ENCODE measurements around the gene OVCH2. TPM values are rescaled to one million over a fixed set of nuclear protein-coding genes. Genes with fewer than 3 reads are reported as not detected.
"Not testable (repeated sequence)": the region's sequence is repeated elsewhere in the genome, so short reads cannot be mapped to it uniquely, and the experiment has no call there.

OVCH2 gene
- total RNA-seq (not detected), polyA plus RNA-seq (not detected)
- long read RNA-seq, donor 1: 0 reads
- long read RNA-seq, donor 2: 0 reads

- intact Hi-C loops (cut with DNase I): no loop called here
- 64 to 81% (median 71%) methylated on average over 2 of the region's 2 CpGs for WGBS, 3 donors
- DNase-seq: no peak
Measured at GRCh38 chr11:7706377-7706776, at the start of gene OVCH2. TSS of gene OVCH2 (minus strand) at chr11:7706477. CDS start at chr11:7706394, 83 bp downstream.

GRCh38 chr11:7749456-7749855 is 43.2 kb upstream of the OVCH2 start:
- H3K27me3 ChIP-seq (ENCODE audit: insufficient read depth in 3 of 3, low read length in 2 of 3): no peaks in the 10 kb centered on the region
- H3K4me1 ChIP-seq: no peaks in the 10 kb centered on the region
- intact Hi-C loops (cut with DNase I): loop anchor here in 1 of 2 donors (1.0 kb wide), 1 partner anchor 16 kb away; no protein-coding TSS in a partner anchor
- no peaks in the 10 kb centered on the region for H3K36me3 ChIP-seq (ENCODE audit: insufficient read depth in 1 of 2, low read depth in 1 of 2)
- no peak overlapping the region for H3K4me3 ChIP-seq
- H3K27ac ChIP-seq: no peak overlapping the region
- H3K9me3 ChIP-seq: no peaks in the 10 kb centered on the region
- no peak for TF ChIP-seq CTCF (IDR thresholded peaks at IDR 0.05)
- 86 to 91% (median 90%) methylated on average over 2 of the region's 2 CpGs for WGBS, 3 donors
- no peak for DNase-seq
- ATAC-seq: no peak

More at GRCh38 chr11:7706377-7706776, at the start of gene OVCH2:
- Histone ChIP-seq H3K27me3 (ENCODE audit: insufficient read depth in 3 of 3, low read length in 2 of 3) (peaks cover 0 to 3% (median 0%) of the 10 kb centered on the region in 3 donors), H3K4me3 (no peak within 1 kb of the TSS), H3K9me3 (no peaks in the 10 kb centered on the region), H3K4me1 (no peaks in the 10 kb centered on the region), H3K27ac (no peak within 1 kb of the TSS), H3K36me3 (ENCODE audit: insufficient read depth in 1 of 2, low read depth in 1 of 2) (no peaks in the 10 kb centered on the region)
- no peak for TF ChIP-seq CTCF (IDR thresholded peaks at IDR 0.05)
- no peak for ATAC-seq

- ATAC-seq; H3K27me3 ChIP-seq (ENCODE audit: insufficient read depth in 3 of 3, low read length in 2 of 3); intact Hi-C loops (cut with DNase I); H3K4me3 ChIP-seq; H3K36me3 ChIP-seq (ENCODE audit: insufficient read depth in 1 of 2, low read depth in 1 of 2); DNase-seq; H3K27ac ChIP-seq; H3K9me3 ChIP-seq; H3K4me1 ChIP-seq: not testable (repeated sequence)
- WGBS, 3 donors: 81% methylated on average over 12 to 13 of the region's 14 CpGs
Measured at GRCh38 chr11:7734767-7735166, 28.5 kb upstream of the OVCH2 start.

GRCh38 chr11:7714786-7715185 is 8.5 kb upstream of the OVCH2 start:
- H3K9me3 ChIP-seq: no peaks in the 10 kb centered on the region
- no peak for DNase-seq
- H3K36me3 ChIP-seq (ENCODE audit: insufficient read depth in 1 of 2, low read depth in 1 of 2): no peaks in the 10 kb centered on the region
- H3K27ac ChIP-seq: no peak overlapping the region
- H3K4me3 ChIP-seq: no peak overlapping the region
- no peaks in the 10 kb centered on the region for H3K4me1 ChIP-seq
- 48 to 63% (median 53%) methylated on average over 3 of the region's 3 CpGs for WGBS, 3 donors
- ATAC-seq: no peak
- H3K27me3 ChIP-seq (ENCODE audit: insufficient read depth in 3 of 3, low read length in 2 of 3): no peaks in the 10 kb centered on the region
- intact Hi-C loops (cut with DNase I): no loop called here
- TF ChIP-seq CTCF (IDR thresholded peaks at IDR 0.05): no peak

GRCh38 chr11:7703740-7704139 is 2.5 kb downstream of the OVCH2 start:
- no peak for TF ChIP-seq CTCF (IDR thresholded peaks at IDR 0.05)
- intact Hi-C loops (cut with DNase I): loop anchor here in 1 of 2 donors (5.0 kb wide), 1 partner anchor 356 kb away; no protein-coding TSS in a partner anchor
- H3K27ac ChIP-seq: no peak overlapping the region
- no peaks in the 10 kb centered on the region for H3K36me3 ChIP-seq (ENCODE audit: insufficient read depth in 1 of 2, low read depth in 1 of 2)
- no peaks in the 10 kb centered on the region for H3K9me3 ChIP-seq
- no peak for DNase-seq
- ATAC-seq: no peak
- peaks cover 0 to 3% (median 0%) of the 10 kb centered on the region in 3 donors for H3K27me3 ChIP-seq (ENCODE audit: insufficient read depth in 3 of 3, low read length in 2 of 3)
- 60 to 81% (median 63%) methylated on average over 5 of the region's 5 CpGs for WGBS, 3 donors
- no peak overlapping the region for H3K4me3 ChIP-seq
- no peaks in the 10 kb centered on the region for H3K4me1 ChIP-seq
